ENCODE results near the gene KHDRBS2. TPM values are rescaled to one million over a fixed set of nuclear protein-coding genes. Genes with fewer than 3 reads are reported as not detected.

Gene KHDRBS2
- total RNA-seq, 1 experiment from 2014 or later, result 2.7 TPM

- H3K27ac ChIP-seq (ENCODE audit: insufficient read length, low read depth, low read length), result no peak overlapping the region
- H4K5ac ChIP-seq (ENCODE audit: insufficient read length, low read depth, low read length), result no peak overlapping the region
- Mint-ChIP-seq H3K36me3 (ENCODE audit: insufficient read depth in 1 of 3, low read depth in 3 of 3) (0 out of 7 replicates have a peak, but pooled peaks cover 0 to 1% (median 0%) of the 10 kb centered on the region in 3 experiments), H3K27me3 (ENCODE audit: low read depth) (no peaks in the 10 kb centered on the region), H3K4me1 (no peaks in the 10 kb centered on the region), H3K4me3 (no peak overlapping the region), H3K27ac (no peak overlapping the region), H3K9me3 (no peaks in the 10 kb centered on the region)
- H2BK5ac ChIP-seq (ENCODE audit: insufficient read length, low read length), result no peak overlapping the region
- H3K23me2 ChIP-seq (ENCODE audit: insufficient read length, low read depth, low read length, poor library complexity, severe bottlenecking), result no peaks in the 10 kb centered on the region
- H3K9ac ChIP-seq (ENCODE audit: extremely low read depth, insufficient read length, low read length), result no peak overlapping the region
- H3K9me3 ChIP-seq (ENCODE audit: control insufficient read depth, low read depth, low read length), result no peaks in the 10 kb centered on the region
- H3K14ac ChIP-seq (ENCODE audit: insufficient read depth, low read length), result no peak overlapping the region
- H3K79me2 ChIP-seq (ENCODE audit: insufficient read depth, low read length), result no peaks in the 10 kb centered on the region
- H4K20me1 ChIP-seq (ENCODE audit: control insufficient read depth, insufficient read depth, insufficient read length), result no peaks in the 10 kb centered on the region
- H4K91ac ChIP-seq (ENCODE audit: insufficient read length, low read depth, low read length), result no peak overlapping the region
- no peak overlapping the region for H2AK5ac ChIP-seq (ENCODE audit: insufficient read length, low read length)
- no peak overlapping the region for H2BK12ac ChIP-seq (ENCODE audit: insufficient read length, low read depth, low read length)
- H4K8ac ChIP-seq (replicated peaks; ENCODE audit: insufficient read length, low read depth, low read length), result no peak overlapping the region
- H3K4me1 ChIP-seq (ENCODE audit: insufficient read depth, low read length), result no peaks in the 10 kb centered on the region
- no peak overlapping the region for H2BK15ac ChIP-seq (ENCODE audit: low read depth, low read length)
- H3K4ac ChIP-seq (ENCODE audit: low read depth, low read length), result no peak overlapping the region
- no peak overlapping the region for H3K18ac ChIP-seq (ENCODE audit: insufficient read length, low read depth, low read length)
- no peak overlapping the region for H3K56ac ChIP-seq (ENCODE audit: insufficient read length, low read depth, low read length)
- no peak for TF ChIP-seq CTCF (conservative IDR thresholded peaks at IDR 0.05)
- no peak for DNase-seq
- no peak overlapping the region for H3T11ph ChIP-seq (ENCODE audit: low read length)
- H2BK20ac ChIP-seq (ENCODE audit: low read depth, low read length, poor library complexity, severe bottlenecking), result no peak overlapping the region
- H2AFZ ChIP-seq (ENCODE audit: low read length), result no peak overlapping the region
- H3K4me2 ChIP-seq (ENCODE audit: insufficient read depth, insufficient read length, low read length), result no peak overlapping the region
- no peak overlapping the region for H2BK120ac ChIP-seq (ENCODE audit: low read depth, low read length, poor library complexity, severe bottlenecking)
- no peaks in the 10 kb centered on the region for H3K79me1 ChIP-seq (ENCODE audit: insufficient read depth, low read depth, low read length, poor library complexity, severe bottlenecking)
- no CpG with 5 or more reads among the region's 2 CpGs for WGBS (ENCODE audit: extremely low coverage, insufficient read length, low lambda C conversion rate)
- H3K23ac ChIP-seq (ENCODE audit: insufficient read length, low read depth, low read length), result no peak overlapping the region
- no peaks in the 10 kb centered on the region for H3K27me3 ChIP-seq (ENCODE audit: insufficient read depth, low read length)
Measured at GRCh38 chr6:61909486-61909885, 376.5 kb downstream of the KHDRBS2 start.

Measured in H9 (cell line).